Gastrocnemius medialis (tissue), 4 donors: ENCODE measurements around the gene PPEF2. TPM values are rescaled to one million over a fixed set of nuclear protein-coding genes. Genes with fewer than 3 reads are reported as not detected.

ENCODE experiments used
- ATAC-seq, 2 donors: fragments of 150-250 bp; one replicate each; pipeline ENCODE4 v1.9.1; 2016
- DNase-seq, 2 donors: peaks; one replicate each; pipeline ENCODE4 v3.0.0-alpha.2; 2019
- H3K27ac ChIP-seq, 4 donors: fragments of 200-600 bp; sonication (generic); 1 replicate in 1 of 4; 2 replicates in 3 of 4; pipeline ENCODE4 v1.5.1; 2016 to 2018; ENCODE audit warnings: mild to moderate bottlenecking in 2 of 4, moderate library complexity in 1 of 4
- H3K27me3 ChIP-seq, 3 donors: fragments of 200-600 bp; sonication (generic) in 2 of 3; 1 replicate in 1 of 3; 2 replicates in 2 of 3; pipeline versions ENCODE4 v1.5.1 to v1.6.0; 2016 to 2019; ENCODE audit warnings: mild to moderate bottlenecking in 1 of 3, moderate library complexity in 1 of 3
- H3K36me3 ChIP-seq, 2 donors: fragments of 200-600 bp; sonication (generic) in 1 of 2; one replicate each; pipeline ENCODE4 v1.5.1; 2017 to 2018
- H3K4me1 ChIP-seq, 2 donors: fragments of 200-600 bp; sonication (generic) in 1 of 2; one replicate each; pipeline ENCODE4 v1.5.1; 2016 to 2017; ENCODE audit warnings: mild to moderate bottlenecking in 2 of 2
- H3K4me3 ChIP-seq, 4 donors: fragments of 200-600 bp; sonication (generic) in 3 of 4; 1 replicate in 1 of 4; 2 replicates in 3 of 4; pipeline ENCODE4 v1.5.1; 2016 to 2019; ENCODE audit warnings: mild to moderate bottlenecking in 2 of 4
- H3K9me3 ChIP-seq, 3 donors: fragments of 200-600 bp; sonication (generic) in 2 of 3; 1 replicate in 1 of 3; 2 replicates in 2 of 3; pipeline ENCODE4 v1.5.1; 2016 to 2019
- POLR2A ChIP-seq, 2 donors: fragments of 450-650 bp; IDR thresholded peaks; one replicate each; pipeline ENCODE4 v1.6.1; 2017; ENCODE audit warnings: antibody characterized with exemption in 2 of 2, mild to moderate bottlenecking in 2 of 2, moderate library complexity in 2 of 2
- in situ Hi-C, 4 donors: fragments of 200-750 bp; cut with MboI; loops; one replicate each; pipeline versions ENCODE4 v1.15.0 to v1.8.0; 2017; ENCODE audit warnings: low sequenced_read_pairs in 4 of 4
- intact Hi-C: fragments of 100-400 bp; cut with DNase I; formaldehyde crosslinking; loops from one replicate; pipeline ENCODE4 v1.15.1; 2023; ENCODE audit warnings: low total_unique reads
- total RNA-seq, 4 donors: library from RNA; depleted of rRNA; stranded (reverse); fragments of >200 nt; gene quantifications; one replicate each; pipeline versions ENCODE4 v1.1.0 to v1.2.3, GENCODE V29; 2016
- TF ChIP-seq, protein P1 (sequence below), 5 experiments: fragments of 450-650 bp in 3 of 5; fragments of 200-600 bp in 2 of 5; sonication (generic) in 2 of 5; IDR thresholded peaks in 4 of 5; conservative IDR thresholded peaks in 1 of 5; 1 replicate in 4 of 5; 2 replicates in 1 of 5; pipeline ENCODE4 v1.5.1; 2016 to 2019; ENCODE audit warnings: antibody characterized with exemption in 5 of 5, mild to moderate bottlenecking in 3 of 5, moderate library complexity in 3 of 5

PPEF2 gene
- total RNA-seq, 4 donors from 2014 or later, result 0.13 TPM; not detected in 3

DNA sequence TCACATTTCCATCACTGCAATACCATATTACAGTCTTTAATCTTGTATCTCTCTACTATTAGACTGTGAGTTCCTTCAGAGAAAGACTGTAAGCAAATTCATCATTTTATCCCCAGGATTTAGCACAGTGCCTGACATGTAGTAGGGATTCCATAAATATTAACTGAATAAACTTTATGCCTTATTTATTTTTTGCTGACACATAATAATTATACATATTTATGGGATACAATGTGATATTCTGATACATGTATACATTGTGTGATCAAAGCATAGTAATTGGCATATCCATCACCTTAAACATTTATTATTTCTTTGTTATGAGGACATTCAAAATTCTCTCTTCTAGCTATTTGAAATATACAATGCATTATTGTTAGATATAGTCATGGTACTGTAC lies 3.7 kb downstream of the PPEF2 start:
- Histone ChIP-seq H3K27me3 (no peaks in the 10 kb centered on the region), H3K36me3 (no peaks in the 10 kb centered on the region), H3K4me3 (no peak overlapping the region), H3K27ac (no peak overlapping the region), H3K4me1 (no peaks in the 10 kb centered on the region), H3K9me3 (no peaks in the 10 kb centered on the region)
- intact Hi-C loops, result no loop called here
- in situ Hi-C loops, result no loop called here
- ATAC-seq, result no peak
- TF ChIP-seq, protein P1, sequence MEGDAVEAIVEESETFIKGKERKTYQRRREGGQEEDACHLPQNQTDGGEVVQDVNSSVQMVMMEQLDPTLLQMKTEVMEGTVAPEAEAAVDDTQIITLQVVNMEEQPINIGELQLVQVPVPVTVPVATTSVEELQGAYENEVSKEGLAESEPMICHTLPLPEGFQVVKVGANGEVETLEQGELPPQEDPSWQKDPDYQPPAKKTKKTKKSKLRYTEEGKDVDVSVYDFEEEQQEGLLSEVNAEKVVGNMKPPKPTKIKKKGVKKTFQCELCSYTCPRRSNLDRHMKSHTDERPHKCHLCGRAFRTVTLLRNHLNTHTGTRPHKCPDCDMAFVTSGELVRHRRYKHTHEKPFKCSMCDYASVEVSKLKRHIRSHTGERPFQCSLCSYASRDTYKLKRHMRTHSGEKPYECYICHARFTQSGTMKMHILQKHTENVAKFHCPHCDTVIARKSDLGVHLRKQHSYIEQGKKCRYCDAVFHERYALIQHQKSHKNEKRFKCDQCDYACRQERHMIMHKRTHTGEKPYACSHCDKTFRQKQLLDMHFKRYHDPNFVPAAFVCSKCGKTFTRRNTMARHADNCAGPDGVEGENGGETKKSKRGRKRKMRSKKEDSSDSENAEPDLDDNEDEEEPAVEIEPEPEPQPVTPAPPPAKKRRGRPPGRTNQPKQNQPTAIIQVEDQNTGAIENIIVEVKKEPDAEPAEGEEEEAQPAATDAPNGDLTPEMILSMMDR (IDR thresholded peaks at IDR 0.05 in 4 of 5, conservative IDR thresholded peaks at IDR 0.05 in 1 of 5), result no peak
- TF ChIP-seq POLR2A (IDR thresholded peaks at IDR 0.05), result no peak
- DNase-seq, result no peak

DNA sequence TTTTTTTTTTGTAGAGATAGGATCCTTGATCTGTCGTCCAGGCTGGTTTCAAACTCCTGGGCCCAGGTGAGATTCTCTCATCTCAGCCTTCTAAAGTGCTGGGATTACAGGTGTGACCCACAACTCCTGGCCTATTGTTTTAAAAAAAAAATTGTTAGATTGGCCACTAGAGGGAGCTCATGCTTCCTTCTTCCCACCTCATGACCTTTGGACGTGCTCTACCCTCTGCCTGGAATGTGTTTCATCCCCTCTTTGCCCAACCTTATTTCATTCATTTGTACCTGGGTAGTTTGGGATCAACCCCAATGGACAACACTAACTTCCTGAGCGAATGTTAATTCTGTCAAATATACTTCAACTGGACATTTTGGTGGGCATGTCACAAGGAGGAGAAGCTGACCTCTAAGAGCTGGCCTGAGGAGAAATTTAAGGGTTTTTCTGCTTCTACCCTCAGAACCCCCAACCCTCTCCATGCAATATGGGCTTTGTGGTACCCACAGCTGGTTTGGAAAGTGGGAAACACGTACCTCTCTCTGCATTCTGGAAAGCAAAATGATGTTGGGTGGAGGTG lies 6.4 kb downstream of the PPEF2 start:
- intact Hi-C loops, result no loop called here
- ATAC-seq, result peak in 1 of 2 donors; percentile 49

DNA sequence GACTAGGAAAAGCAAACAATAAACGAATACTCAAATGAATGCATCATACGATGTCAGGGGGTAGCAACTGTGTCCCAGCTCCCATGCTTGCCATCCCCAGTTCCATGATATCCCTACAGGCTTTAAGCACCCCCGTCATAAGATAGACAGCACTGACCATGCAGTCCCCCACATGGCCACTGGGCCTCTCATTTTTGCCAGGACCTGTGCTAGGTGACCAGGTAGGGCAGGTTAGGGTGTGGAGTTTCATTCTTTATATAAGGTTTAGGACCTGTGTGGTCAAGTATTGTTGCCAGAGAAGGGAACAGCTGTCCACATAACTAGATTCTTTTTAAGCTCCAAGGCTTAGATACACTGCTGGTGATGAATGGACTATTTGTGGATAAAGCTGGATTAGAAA lies 9.7 kb downstream of the PPEF2 start:
- Histone ChIP-seq H3K27ac (no peak overlapping the region), H3K27me3 (no peaks in the 10 kb centered on the region), H3K9me3 (no peaks in the 10 kb centered on the region), H3K4me3 (no peak overlapping the region), H3K4me1 (no peaks in the 10 kb centered on the region), H3K36me3 (no peaks in the 10 kb centered on the region)
- intact Hi-C loops (no loop called here), in situ Hi-C loops (no loop called here)
- no peak for ATAC-seq
- TF ChIP-seq POLR2A (IDR thresholded peaks at IDR 0.05), result no peak
- TF ChIP-seq, protein P1 (IDR thresholded peaks at IDR 0.05 in 4 of 5, conservative IDR thresholded peaks at IDR 0.05 in 1 of 5), result no peak
- DNase-seq, result no peak

More for the DNA sequence above, 6.4 kb downstream of the PPEF2 start:
- no peaks in the 10 kb centered on the region for H3K27me3 ChIP-seq
- H3K4me1 ChIP-seq, result no peaks in the 10 kb centered on the region
- DNase-seq, result no peak
- in situ Hi-C loops, result no loop called here
- no peak overlapping the region for H3K4me3 ChIP-seq
- H3K27ac ChIP-seq, result no peak overlapping the region
- H3K36me3 ChIP-seq, result no peaks in the 10 kb centered on the region
- no peaks in the 10 kb centered on the region for H3K9me3 ChIP-seq
- TF ChIP-seq, protein P1 (IDR thresholded peaks at IDR 0.05 in 4 of 5, conservative IDR thresholded peaks at IDR 0.05 in 1 of 5), result peak; percentile 15 to 57 (median 32)
- TF ChIP-seq POLR2A (IDR thresholded peaks at IDR 0.05), result no peak

DNA sequence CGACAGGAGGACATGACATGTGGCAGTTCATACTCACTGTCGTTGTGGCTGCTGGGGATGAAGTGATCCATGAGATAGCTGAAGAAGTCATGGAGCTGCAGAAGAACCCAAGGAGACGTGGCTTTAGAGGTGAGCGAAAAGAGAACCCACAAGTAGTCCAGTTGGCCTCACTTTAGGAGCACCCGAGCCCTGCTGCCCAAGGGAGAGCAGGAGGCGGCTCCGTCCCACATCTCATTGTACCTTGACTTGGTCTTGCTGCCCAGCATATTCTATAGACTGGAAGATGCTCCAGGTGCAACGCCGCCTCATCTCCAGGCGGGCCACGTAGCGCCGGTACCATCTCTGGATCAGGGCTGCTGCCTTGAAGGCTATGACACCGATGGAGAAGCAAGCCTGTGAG lies 10.6 kb downstream of the PPEF2 start:
- H3K4me3 ChIP-seq, result no peak overlapping the region
- no peaks in the 10 kb centered on the region for H3K9me3 ChIP-seq
- no peak overlapping the region for H3K27ac ChIP-seq
- no peak for DNase-seq
- intact Hi-C loops, result no loop called here
- TF ChIP-seq POLR2A (IDR thresholded peaks at IDR 0.05), result no peak
- TF ChIP-seq, protein P1 (IDR thresholded peaks at IDR 0.05 in 4 of 5, conservative IDR thresholded peaks at IDR 0.05 in 1 of 5), result no peak
- no peaks in the 10 kb centered on the region for H3K4me1 ChIP-seq
- no peaks in the 10 kb centered on the region for H3K27me3 ChIP-seq
- ATAC-seq, result no peak
- no peaks in the 10 kb centered on the region for H3K36me3 ChIP-seq
- in situ Hi-C loops, result no loop called here
